Hypothalamus (tissue), 51 donors: ENCODE data around the gene CHFR.
"Not testable (repeated sequence)": the region's sequence is repeated elsewhere in the genome, so short reads cannot be mapped to it uniquely, and the experiment has no call there.

Source experiments
- DNase-seq, 51 donors: peaks; one replicate each; lab custom pipeline; 2025; lab: John Stamatoyannopoulos, UW

The CHFR gene

GRCh38 chr12:132887513-132888351, at the start of gene CHFR:
Gene CHFR, minus strand, starts transcription at chr12:132887605. Its CDS starts 277 bp downstream, at chr12:132887328.
- DNase-seq, result peak; percentile 35 to 98 (median 95)

GRCh38 chr12:132936921-132937320, 49.5 kb upstream of the CHFR start:
- DNase-seq, result not testable (repeated sequence)

GRCh38 chr12:132936163-132936562, 48.8 kb upstream of the CHFR start:
- no peak for DNase-seq

- no peak for DNase-seq
Measured at GRCh38 chr12:132926415-132926833, 39.0 kb upstream of the CHFR start.

GRCh38 chr12:132925597-132926414, 38.4 kb upstream of the CHFR start:
- no peak for DNase-seq

- no peak for DNase-seq
Measured at GRCh38 chr12:132924356-132924755, 37.0 kb upstream of the CHFR start.

GRCh38 chr12:132923356-132923909, 36.0 kb upstream of the CHFR start:
- DNase-seq, result no peak

- no peak for DNase-seq
Measured at GRCh38 chr12:132922676-132923075, 35.3 kb upstream of the CHFR start.

- no peak for DNase-seq
Measured at GRCh38 chr12:132921685-132922084, 34.3 kb upstream of the CHFR start.

- DNase-seq, result no peak
Measured at GRCh38 chr12:132918680-132919079, 31.3 kb upstream of the CHFR start.

GRCh38 chr12:132909030-132909368, 21.6 kb upstream of the CHFR start:
- DNase-seq, result peak in 1 of 51 donors; percentile 43

GRCh38 chr12:132908145-132909029, 21.0 kb upstream of the CHFR start:
- peak; percentile 38 to 97 (median 91) for DNase-seq

- peak in 1 of 51 donors; percentile 34 for DNase-seq
Measured at GRCh38 chr12:132907789-132908144, 20.4 kb upstream of the CHFR start.

- peak in 3 of 51 donors; percentile 2 to 9 (median 8) for DNase-seq
Measured at GRCh38 chr12:132907216-132907615, 19.8 kb upstream of the CHFR start.

- DNase-seq, result peak in 44 of 51 donors; percentile 1 to 76 (median 37)
Measured at GRCh38 chr12:132904718-132905328, 17.4 kb upstream of the CHFR start.

GRCh38 chr12:132899033-132899432, 11.6 kb upstream of the CHFR start:
- no peak for DNase-seq

- DNase-seq, result no peak
Measured at GRCh38 chr12:132888852-132889251, 1.4 kb upstream of the CHFR start.

GRCh38 chr12:132886529-132887477, 602 bp downstream of the CHFR start:
- DNase-seq, result peak in 11 of 51 donors; percentile 23 to 73 (median 44)

GRCh38 chr12:132881818-132882217, 5.6 kb downstream of the CHFR start:
- no peak for DNase-seq
